Measurements from ENCODE around the gene KISS1R.

Gene KISS1R

GRCh38 chr19:920051-920864 is 3.1 kb downstream of the KISS1R start:
- TF ChIP-seq CSRNP3 (CRISPR knock-in tag; IDR thresholded peaks at IDR 0.05) (no peak), ZNF70 (CRISPR knock-in tag; IDR thresholded peaks at IDR 0.05) (no peak), PPARA (CRISPR knock-in tag; IDR thresholded peaks at IDR 0.05; ENCODE audit: borderline replicate concordance) (no peak), ZNF565 (CRISPR knock-in tag; conservative IDR thresholded peaks at IDR 0.05; ENCODE audit: low read depth) (no peak), ZFP3 (CRISPR knock-in tag; IDR thresholded peaks at IDR 0.05) (no peak), TCF4 (CRISPR knock-in tag; IDR thresholded peaks at IDR 0.05; ENCODE audit: borderline replicate concordance) (no peak), ZFP30 (CRISPR knock-in tag; IDR thresholded peaks at IDR 0.05) (no peak), CSDC2 (CRISPR knock-in tag; IDR thresholded peaks at IDR 0.05) (no peak), ZNF8 (CRISPR knock-in tag; IDR thresholded peaks at IDR 0.05) (no peak), SNAI2 (CRISPR knock-in tag; IDR thresholded peaks at IDR 0.05) (no peak), PATZ1 (CRISPR knock-in tag; IDR thresholded peaks at IDR 0.05; ENCODE audit: borderline replicate concordance) (no peak), ISL1 (CRISPR knock-in tag; IDR thresholded peaks at IDR 0.05) (no peak), OSR1 (CRISPR knock-in tag; IDR thresholded peaks at IDR 0.05) (no peak), ARNTL (CRISPR knock-in tag; IDR thresholded peaks at IDR 0.05; ENCODE audit: borderline replicate concordance, low read depth) (no peak), ZC3H10 (CRISPR knock-in tag; IDR thresholded peaks at IDR 0.05) (no peak), TOX (CRISPR knock-in tag; IDR thresholded peaks at IDR 0.05; ENCODE audit: borderline replicate concordance) (no peak)
- TF ChIP-seq, protein P1, sequence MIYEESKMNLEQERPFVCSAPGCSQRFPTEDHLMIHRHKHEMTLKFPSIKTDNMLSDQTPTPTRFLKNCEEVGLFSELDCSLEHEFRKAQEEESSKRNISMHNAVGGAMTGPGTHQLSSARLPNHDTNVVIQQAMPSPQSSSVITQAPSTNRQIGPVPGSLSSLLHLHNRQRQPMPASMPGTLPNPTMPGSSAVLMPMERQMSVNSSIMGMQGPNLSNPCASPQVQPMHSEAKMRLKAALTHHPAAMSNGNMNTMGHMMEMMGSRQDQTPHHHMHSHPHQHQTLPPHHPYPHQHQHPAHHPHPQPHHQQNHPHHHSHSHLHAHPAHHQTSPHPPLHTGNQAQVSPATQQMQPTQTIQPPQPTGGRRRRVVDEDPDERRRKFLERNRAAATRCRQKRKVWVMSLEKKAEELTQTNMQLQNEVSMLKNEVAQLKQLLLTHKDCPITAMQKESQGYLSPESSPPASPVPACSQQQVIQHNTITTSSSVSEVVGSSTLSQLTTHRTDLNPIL (CRISPR knock-in tag; IDR thresholded peaks at IDR 0.05; ENCODE audit: low read depth) = no peak
- TF ChIP-seq, protein P2, sequence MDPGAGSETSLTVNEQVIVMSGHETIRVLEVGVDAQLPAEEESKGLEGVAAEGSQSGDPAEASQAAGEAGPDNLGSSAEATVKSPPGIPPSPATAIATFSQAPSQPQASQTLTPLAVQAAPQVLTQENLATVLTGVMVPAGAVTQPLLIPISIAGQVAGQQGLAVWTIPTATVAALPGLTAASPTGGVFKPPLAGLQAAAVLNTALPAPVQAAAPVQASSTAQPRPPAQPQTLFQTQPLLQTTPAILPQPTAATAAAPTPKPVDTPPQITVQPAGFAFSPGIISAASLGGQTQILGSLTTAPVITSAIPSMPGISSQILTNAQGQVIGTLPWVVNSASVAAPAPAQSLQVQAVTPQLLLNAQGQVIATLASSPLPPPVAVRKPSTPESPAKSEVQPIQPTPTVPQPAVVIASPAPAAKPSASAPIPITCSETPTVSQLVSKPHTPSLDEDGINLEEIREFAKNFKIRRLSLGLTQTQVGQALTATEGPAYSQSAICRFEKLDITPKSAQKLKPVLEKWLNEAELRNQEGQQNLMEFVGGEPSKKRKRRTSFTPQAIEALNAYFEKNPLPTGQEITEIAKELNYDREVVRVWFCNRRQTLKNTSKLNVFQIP (CRISPR knock-in tag; IDR thresholded peaks at IDR 0.05; ENCODE audit: borderline replicate concordance, low read depth) = no peak
- no peak; the same call in 2 of the 3 replicates for ATAC-seq

DNA sequence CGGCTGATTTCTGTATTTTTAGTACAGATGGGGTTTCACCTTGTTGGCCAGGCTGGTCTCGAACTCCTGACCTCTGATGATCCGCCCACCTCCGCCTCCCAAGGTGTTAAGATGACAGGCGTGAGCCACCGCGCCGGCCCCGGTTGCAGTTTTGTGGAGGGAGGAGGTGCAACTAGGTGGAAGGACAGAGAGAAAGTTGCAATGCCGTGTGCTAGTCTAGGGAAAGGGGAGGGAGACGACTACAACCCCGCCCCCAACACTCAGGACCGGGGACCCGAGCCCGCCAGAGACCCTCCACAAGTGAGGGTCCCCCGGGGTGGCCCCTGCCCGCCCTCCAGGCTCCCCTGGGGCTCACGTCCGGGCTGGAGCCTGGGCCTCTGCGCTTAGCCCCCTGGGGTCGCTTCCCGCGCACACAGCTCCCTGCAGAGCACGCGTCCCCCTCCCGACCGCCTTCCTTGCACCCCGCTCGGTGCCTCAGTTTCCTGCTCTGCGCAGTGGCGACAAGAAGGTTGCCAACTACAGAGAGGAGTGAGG is 7.5 kb downstream of the KISS1R start:
- no peak for TF ChIP-seq TCF4 (CRISPR knock-in tag; IDR thresholded peaks at IDR 0.05; ENCODE audit: borderline replicate concordance)
- no peak for TF ChIP-seq ZC3H10 (CRISPR knock-in tag; IDR thresholded peaks at IDR 0.05)
- TF ChIP-seq PPARA (CRISPR knock-in tag; IDR thresholded peaks at IDR 0.05; ENCODE audit: borderline replicate concordance) = no peak
- TF ChIP-seq CSDC2 (CRISPR knock-in tag; IDR thresholded peaks at IDR 0.05) = no peak
- no peak for TF ChIP-seq TSHZ2 (CRISPR knock-in tag; IDR thresholded peaks at IDR 0.05)
- TF ChIP-seq ZNF8 (CRISPR knock-in tag; IDR thresholded peaks at IDR 0.05) = no peak
- TF ChIP-seq ZNF70 (CRISPR knock-in tag; IDR thresholded peaks at IDR 0.05) = no peak
- TF ChIP-seq SNAI2 (CRISPR knock-in tag; IDR thresholded peaks at IDR 0.05) = no peak
- no peak for TF ChIP-seq PATZ1 (CRISPR knock-in tag; IDR thresholded peaks at IDR 0.05; ENCODE audit: borderline replicate concordance)
- no peak for ATAC-seq

All from SK-N-SH treated with all-trans-retinoic acid at 6 μM for 48 hours (cell line).